G401 (cell line): Measurements from ENCODE around the gene CBS. TPM values are rescaled to one million over a fixed set of nuclear protein-coding genes. Genes with fewer than 3 reads are reported as not detected.
A peak's percentile ranks its signal among the peaks of the same experiment; 100 is the strongest.
"Not testable (repeated sequence)": the region's sequence is repeated elsewhere in the genome, so short reads cannot be mapped to it uniquely, and the experiment has no call there.

Experiments used
- DNase-seq: peaks from one replicate; pipeline ENCODE4 v3.0.0-alpha.2; 2015; ENCODE audit warnings: low spot score
- in situ Hi-C: cut with HindIII; loops from 2 replicates; pipeline ENCODE4 v1.10.0; 2016; ENCODE audit warnings: low sequenced_read_pairs, mixed read lengths
- total RNA-seq: library from RNA; depleted of rRNA; stranded (reverse); fragments of >200 nt; shearing (Covaris generic); gene quantifications from 2 replicates; pipeline ENCODE4 v1.2.3, GENCODE V29; 2014

CBS gene
- total RNA-seq, 1 experiment from 2014 or later = 71.5 TPM

GRCh38 chr21:43034101-43034500 lies 41.5 kb downstream of the CBS start:
- DNase-seq = no peak
- in situ Hi-C loops = no loop called here

- in situ Hi-C loops = no loop called here
- DNase-seq = no peak
Observed at GRCh38 chr21:43031121-43031619, 44.5 kb downstream of the CBS start.

GRCh38 chr21:43029785-43030184 lies 45.9 kb downstream of the CBS start:
- in situ Hi-C loops = no loop called here
- no peak for DNase-seq

GRCh38 chr21:43027846-43028731 lies 47.5 kb downstream of the CBS start:
- DNase-seq = no peak

GRCh38 chr21:43025636-43026180 lies 49.9 kb downstream of the CBS start:
- DNase-seq = no peak
- in situ Hi-C loops = no loop called here

More at GRCh38 chr21:43027846-43028731, 47.5 kb downstream of the CBS start:
- in situ Hi-C loops = no loop called here

GRCh38 chr21:43024439-43025136 lies 51.0 kb downstream of the CBS start:
- in situ Hi-C loops = no loop called here

GRCh38 chr21:43023175-43023574 lies 52.5 kb downstream of the CBS start:
- no peak for DNase-seq
- in situ Hi-C loops = no loop called here

More at GRCh38 chr21:43024439-43025136, 51.0 kb downstream of the CBS start:
- peak; percentile 84 for DNase-seq

- DNase-seq = no peak
- in situ Hi-C loops = no loop called here
Observed at GRCh38 chr21:43021756-43022600, 53.7 kb downstream of the CBS start.

- DNase-seq = no peak
- in situ Hi-C loops = no loop called here
Observed at GRCh38 chr21:43021191-43021590, 54.4 kb downstream of the CBS start.

GRCh38 chr21:43020771-43021170 lies 54.9 kb downstream of the CBS start:
- in situ Hi-C loops = no loop called here
- peak; percentile 40 for DNase-seq

- in situ Hi-C loops = no loop called here
- DNase-seq = peak; percentile 66
Observed at GRCh38 chr21:43020177-43020576, 55.5 kb downstream of the CBS start.

GRCh38 chr21:43018519-43018918 lies 57.1 kb downstream of the CBS start:
- in situ Hi-C loops = no loop called here
- no peak for DNase-seq

- DNase-seq = no peak
- in situ Hi-C loops = no loop called here
Observed at GRCh38 chr21:43016728-43017127, 58.9 kb downstream of the CBS start.

GRCh38 chr21:43015906-43016540 lies 59.6 kb downstream of the CBS start:
- no peak for DNase-seq
- in situ Hi-C loops = no loop called here

- in situ Hi-C loops = no loop called here
- no peak for DNase-seq
Observed at GRCh38 chr21:43012596-43012995, 63.0 kb downstream of the CBS start.

GRCh38 chr21:43006874-43007208 lies 68.8 kb downstream of the CBS start:
- in situ Hi-C loops = no loop called here
- no peak for DNase-seq

- DNase-seq, in situ Hi-C loops: not testable (repeated sequence)
Observed at GRCh38 chr21:43006051-43006873, 69.4 kb downstream of the CBS start.

- DNase-seq = no peak
- in situ Hi-C loops = no loop called here
Observed at GRCh38 chr21:43005635-43006034, 70.0 kb downstream of the CBS start.
